ENCODE data around the gene AFAP1.

GRCh38 chr4:7839856-7840255 lies 99.8 kb downstream of the AFAP1 start:
- TF ChIP-seq, protein P1, sequence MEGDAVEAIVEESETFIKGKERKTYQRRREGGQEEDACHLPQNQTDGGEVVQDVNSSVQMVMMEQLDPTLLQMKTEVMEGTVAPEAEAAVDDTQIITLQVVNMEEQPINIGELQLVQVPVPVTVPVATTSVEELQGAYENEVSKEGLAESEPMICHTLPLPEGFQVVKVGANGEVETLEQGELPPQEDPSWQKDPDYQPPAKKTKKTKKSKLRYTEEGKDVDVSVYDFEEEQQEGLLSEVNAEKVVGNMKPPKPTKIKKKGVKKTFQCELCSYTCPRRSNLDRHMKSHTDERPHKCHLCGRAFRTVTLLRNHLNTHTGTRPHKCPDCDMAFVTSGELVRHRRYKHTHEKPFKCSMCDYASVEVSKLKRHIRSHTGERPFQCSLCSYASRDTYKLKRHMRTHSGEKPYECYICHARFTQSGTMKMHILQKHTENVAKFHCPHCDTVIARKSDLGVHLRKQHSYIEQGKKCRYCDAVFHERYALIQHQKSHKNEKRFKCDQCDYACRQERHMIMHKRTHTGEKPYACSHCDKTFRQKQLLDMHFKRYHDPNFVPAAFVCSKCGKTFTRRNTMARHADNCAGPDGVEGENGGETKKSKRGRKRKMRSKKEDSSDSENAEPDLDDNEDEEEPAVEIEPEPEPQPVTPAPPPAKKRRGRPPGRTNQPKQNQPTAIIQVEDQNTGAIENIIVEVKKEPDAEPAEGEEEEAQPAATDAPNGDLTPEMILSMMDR (IDR thresholded peaks at IDR 0.05), result no peak
- no peak for TF ChIP-seq POLR2A (IDR thresholded peaks at IDR 0.05)
